ENCODE results near the gene PTPRG.

DNA sequence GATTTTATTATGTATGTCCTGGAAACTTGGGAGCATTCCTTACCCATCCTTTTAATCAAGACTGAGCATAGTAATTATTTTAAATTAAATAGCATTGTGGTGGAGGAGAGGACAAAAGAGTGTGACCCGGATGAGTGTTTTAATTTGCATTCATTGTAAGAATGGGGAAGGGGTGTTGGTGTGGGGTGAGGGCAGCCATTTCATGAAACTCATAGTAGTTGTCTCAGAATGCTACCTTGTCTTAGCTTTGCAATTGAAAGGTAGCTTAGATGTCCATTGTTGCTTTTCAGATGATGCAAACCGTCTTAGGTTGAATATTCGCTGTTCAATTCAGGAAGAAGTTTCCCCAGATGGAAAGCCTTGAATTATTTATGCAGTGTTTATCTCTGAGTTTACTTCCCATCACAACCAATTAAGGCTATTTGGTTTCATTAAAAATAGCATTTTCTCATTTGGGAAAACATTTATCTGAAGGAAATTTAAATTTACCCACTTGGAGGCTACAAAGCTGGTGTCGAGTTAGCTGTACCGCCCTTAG, 483.6 kb downstream of the PTPRG start:
- TF ChIP-seq POLR2AphosphoS5 (IDR thresholded peaks at IDR 0.05; ENCODE audit: low read depth) (no peak), EZH2 (IDR thresholded peaks at IDR 0.05; ENCODE audit: low read depth, unreplicated experiment) (no peak), EZH2phosphoT487 (IDR thresholded peaks at IDR 0.05; ENCODE audit: unreplicated experiment) (no peak)
- TF ChIP-seq, protein P1, sequence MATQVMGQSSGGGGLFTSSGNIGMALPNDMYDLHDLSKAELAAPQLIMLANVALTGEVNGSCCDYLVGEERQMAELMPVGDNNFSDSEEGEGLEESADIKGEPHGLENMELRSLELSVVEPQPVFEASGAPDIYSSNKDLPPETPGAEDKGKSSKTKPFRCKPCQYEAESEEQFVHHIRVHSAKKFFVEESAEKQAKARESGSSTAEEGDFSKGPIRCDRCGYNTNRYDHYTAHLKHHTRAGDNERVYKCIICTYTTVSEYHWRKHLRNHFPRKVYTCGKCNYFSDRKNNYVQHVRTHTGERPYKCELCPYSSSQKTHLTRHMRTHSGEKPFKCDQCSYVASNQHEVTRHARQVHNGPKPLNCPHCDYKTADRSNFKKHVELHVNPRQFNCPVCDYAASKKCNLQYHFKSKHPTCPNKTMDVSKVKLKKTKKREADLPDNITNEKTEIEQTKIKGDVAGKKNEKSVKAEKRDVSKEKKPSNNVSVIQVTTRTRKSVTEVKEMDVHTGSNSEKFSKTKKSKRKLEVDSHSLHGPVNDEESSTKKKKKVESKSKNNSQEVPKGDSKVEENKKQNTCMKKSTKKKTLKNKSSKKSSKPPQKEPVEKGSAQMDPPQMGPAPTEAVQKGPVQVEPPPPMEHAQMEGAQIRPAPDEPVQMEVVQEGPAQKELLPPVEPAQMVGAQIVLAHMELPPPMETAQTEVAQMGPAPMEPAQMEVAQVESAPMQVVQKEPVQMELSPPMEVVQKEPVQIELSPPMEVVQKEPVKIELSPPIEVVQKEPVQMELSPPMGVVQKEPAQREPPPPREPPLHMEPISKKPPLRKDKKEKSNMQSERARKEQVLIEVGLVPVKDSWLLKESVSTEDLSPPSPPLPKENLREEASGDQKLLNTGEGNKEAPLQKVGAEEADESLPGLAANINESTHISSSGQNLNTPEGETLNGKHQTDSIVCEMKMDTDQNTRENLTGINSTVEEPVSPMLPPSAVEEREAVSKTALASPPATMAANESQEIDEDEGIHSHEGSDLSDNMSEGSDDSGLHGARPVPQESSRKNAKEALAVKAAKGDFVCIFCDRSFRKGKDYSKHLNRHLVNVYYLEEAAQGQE (IDR thresholded peaks at IDR 0.05; ENCODE audit: unreplicated experiment) = no peak
- TF ChIP-seq, protein P2, sequence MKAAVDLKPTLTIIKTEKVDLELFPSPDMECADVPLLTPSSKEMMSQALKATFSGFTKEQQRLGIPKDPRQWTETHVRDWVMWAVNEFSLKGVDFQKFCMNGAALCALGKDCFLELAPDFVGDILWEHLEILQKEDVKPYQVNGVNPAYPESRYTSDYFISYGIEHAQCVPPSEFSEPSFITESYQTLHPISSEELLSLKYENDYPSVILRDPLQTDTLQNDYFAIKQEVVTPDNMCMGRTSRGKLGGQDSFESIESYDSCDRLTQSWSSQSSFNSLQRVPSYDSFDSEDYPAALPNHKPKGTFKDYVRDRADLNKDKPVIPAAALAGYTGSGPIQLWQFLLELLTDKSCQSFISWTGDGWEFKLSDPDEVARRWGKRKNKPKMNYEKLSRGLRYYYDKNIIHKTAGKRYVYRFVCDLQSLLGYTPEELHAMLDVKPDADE (IDR thresholded peaks at IDR 0.05) = no peak
- TF ChIP-seq, protein P3, sequence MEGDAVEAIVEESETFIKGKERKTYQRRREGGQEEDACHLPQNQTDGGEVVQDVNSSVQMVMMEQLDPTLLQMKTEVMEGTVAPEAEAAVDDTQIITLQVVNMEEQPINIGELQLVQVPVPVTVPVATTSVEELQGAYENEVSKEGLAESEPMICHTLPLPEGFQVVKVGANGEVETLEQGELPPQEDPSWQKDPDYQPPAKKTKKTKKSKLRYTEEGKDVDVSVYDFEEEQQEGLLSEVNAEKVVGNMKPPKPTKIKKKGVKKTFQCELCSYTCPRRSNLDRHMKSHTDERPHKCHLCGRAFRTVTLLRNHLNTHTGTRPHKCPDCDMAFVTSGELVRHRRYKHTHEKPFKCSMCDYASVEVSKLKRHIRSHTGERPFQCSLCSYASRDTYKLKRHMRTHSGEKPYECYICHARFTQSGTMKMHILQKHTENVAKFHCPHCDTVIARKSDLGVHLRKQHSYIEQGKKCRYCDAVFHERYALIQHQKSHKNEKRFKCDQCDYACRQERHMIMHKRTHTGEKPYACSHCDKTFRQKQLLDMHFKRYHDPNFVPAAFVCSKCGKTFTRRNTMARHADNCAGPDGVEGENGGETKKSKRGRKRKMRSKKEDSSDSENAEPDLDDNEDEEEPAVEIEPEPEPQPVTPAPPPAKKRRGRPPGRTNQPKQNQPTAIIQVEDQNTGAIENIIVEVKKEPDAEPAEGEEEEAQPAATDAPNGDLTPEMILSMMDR (conservative IDR thresholded peaks at IDR 0.05; ENCODE audit: low read depth in 2 of 2) = no peak

All from GM23338 (cell line).